ENCODE results near the gene CLNS1A. TPM values are rescaled to one million over a fixed set of nuclear protein-coding genes. Genes with fewer than 3 reads are reported as not detected.

Gene CLNS1A
- total RNA-seq, result 100 to 1,000 TPM; 102 to 104 TPM

- Mint-ChIP-seq H3K4me1 (peaks cover 40% of the 10 kb centered on the region), H3K36me3 (ENCODE audit: low read depth) (peaks cover 24% of the 10 kb centered on the region), H3K27ac (peak within 1 kb of the TSS; percentile 91), H3K27me3 (no peaks in the 10 kb centered on the region), H3K4me3 (peak within 1 kb of the TSS; percentile 81), H3K9me3 (peaks cover 17% of the 10 kb centered on the region)
- POLR2A ChIA-PET, result interaction anchor here (0.5 kb wide), 1 partner anchor 8 kb away, joined by 3 read pairs; no protein-coding TSS in a partner anchor
- DNase-seq, result peak; percentile 87
- CTCF ChIA-PET, result interaction anchor here (0.6 kb wide), 1 partner anchor 67 kb away, joined by 3 read pairs; no protein-coding TSS in a partner anchor
These were observed at the start of gene CLNS1A for GRCh38 chr11:77637345-77638165. Gene CLNS1A (minus strand): TSS chr11:77637794. CDS start chr11:77637714, 80 bp downstream.

- no peaks in the 10 kb centered on the region for H3K4me1 Mint-ChIP-seq
- no peak for DNase-seq
- no peaks in the 10 kb centered on the region for H3K27me3 Mint-ChIP-seq
- no peak overlapping the region for H3K27ac Mint-ChIP-seq
- POLR2A ChIA-PET, result no interaction called here
- H3K9me3 Mint-ChIP-seq, result no peaks in the 10 kb centered on the region
- no peak overlapping the region for H3K4me3 Mint-ChIP-seq
- peaks cover 36% of the 10 kb centered on the region for H3K36me3 Mint-ChIP-seq (ENCODE audit: low read depth)
- CTCF ChIA-PET, result interaction anchor here (1.1 kb wide), 1 partner anchor 10 kb away, joined by 3 read pairs; no protein-coding TSS in a partner anchor
These were observed 49.5 kb upstream of the CLNS1A start for GRCh38 chr11:77687088-77687487.

- Mint-ChIP-seq H3K4me1 (no peaks in the 10 kb centered on the region), H3K27me3 (no peaks in the 10 kb centered on the region), H3K36me3 (ENCODE audit: low read depth) (peaks cover 46% of the 10 kb centered on the region), H3K9me3 (no peaks in the 10 kb centered on the region), H3K4me3 (no peak overlapping the region), H3K27ac (no peak overlapping the region)
- ChIA-PET CTCF (interaction anchor here (0.6 kb wide), 1 partner anchor 40 kb away, joined by 6 read pairs; no protein-coding TSS in a partner anchor), POLR2A (no interaction called here)
- no peak for DNase-seq
These were observed 39.5 kb upstream of the CLNS1A start for GRCh38 chr11:77677138-77677537.

- Mint-ChIP-seq H3K27ac (no peak overlapping the region), H3K4me3 (no peak overlapping the region), H3K36me3 (ENCODE audit: low read depth) (peaks cover 66% of the 10 kb centered on the region), H3K9me3 (no peaks in the 10 kb centered on the region), H3K4me1 (no peaks in the 10 kb centered on the region), H3K27me3 (no peaks in the 10 kb centered on the region)
- no peak for DNase-seq
- POLR2A ChIA-PET, result no interaction called here
- CTCF ChIA-PET, result interaction anchor here (0.6 to 1.4 kb wide), 3 partner anchors 8 to 132 kb away, joined by 3 to 4 read pairs (median 3); no protein-coding TSS in a partner anchor
These were observed 34.7 kb upstream of the CLNS1A start for GRCh38 chr11:77672264-77672663.

- no peaks in the 10 kb centered on the region for H3K27me3 Mint-ChIP-seq
- CTCF ChIA-PET, result interaction anchor here (0.8 kb wide), 1 partner anchor 9 kb away, joined by 3 read pairs; no protein-coding TSS in a partner anchor
- POLR2A ChIA-PET, result no interaction called here
- H3K9me3 Mint-ChIP-seq, result no peaks in the 10 kb centered on the region
- H3K27ac Mint-ChIP-seq, result no peak overlapping the region
- no peak for DNase-seq
- no peak overlapping the region for H3K4me3 Mint-ChIP-seq
- no peaks in the 10 kb centered on the region for H3K4me1 Mint-ChIP-seq
- H3K36me3 Mint-ChIP-seq (ENCODE audit: low read depth), result peaks cover 55% of the 10 kb centered on the region
These were observed 32.4 kb upstream of the CLNS1A start for GRCh38 chr11:77669848-77670511.

GRCh38 chr11:77668760-77669159 lies 31.2 kb upstream of the CLNS1A start:
- Mint-ChIP-seq H3K4me1 (no peaks in the 10 kb centered on the region), H3K36me3 (ENCODE audit: low read depth) (peaks cover 46% of the 10 kb centered on the region), H3K27ac (no peak overlapping the region), H3K9me3 (no peaks in the 10 kb centered on the region), H3K27me3 (no peaks in the 10 kb centered on the region), H3K4me3 (no peak overlapping the region)
- ChIA-PET POLR2A (no interaction called here), CTCF (no interaction called here)
- DNase-seq, result no peak

- H3K36me3 Mint-ChIP-seq (ENCODE audit: low read depth), result peaks cover 32% of the 10 kb centered on the region
- H3K4me1 Mint-ChIP-seq, result no peaks in the 10 kb centered on the region
- no peak overlapping the region for H3K27ac Mint-ChIP-seq
- ChIA-PET POLR2A (no interaction called here), CTCF (interaction anchor here (1.6 kb wide), 1 partner anchor 14 kb away, joined by 4 read pairs; no protein-coding TSS in a partner anchor)
- DNase-seq, result no peak
- H3K27me3 Mint-ChIP-seq, result no peaks in the 10 kb centered on the region
- no peaks in the 10 kb centered on the region for H3K9me3 Mint-ChIP-seq
- no peak overlapping the region for H3K4me3 Mint-ChIP-seq
These were observed 27.8 kb upstream of the CLNS1A start for GRCh38 chr11:77665240-77665965.

- ChIA-PET CTCF (interaction anchor here (0.7 kb wide), 1 partner anchor 165 kb away, joined by 4 read pairs; no protein-coding TSS in a partner anchor), POLR2A (no interaction called here)
- Mint-ChIP-seq H3K27ac (no peak overlapping the region), H3K4me3 (no peak overlapping the region), H3K4me1 (no peaks in the 10 kb centered on the region), H3K36me3 (ENCODE audit: low read depth) (peaks cover 5% of the 10 kb centered on the region), H3K27me3 (no peaks in the 10 kb centered on the region), H3K9me3 (no peaks in the 10 kb centered on the region)
- DNase-seq, result no peak
These were observed 24.1 kb upstream of the CLNS1A start for GRCh38 chr11:77661670-77662069.

GRCh38 chr11:77660947-77661346 lies 23.4 kb upstream of the CLNS1A start:
- H3K36me3 Mint-ChIP-seq (ENCODE audit: low read depth), result peaks cover 4% of the 10 kb centered on the region
- ChIA-PET CTCF (interaction anchor here (1.0 to 1.3 kb wide), 3 partner anchors 9 to 13 kb away, joined by 3 to 4 read pairs (median 3); no protein-coding TSS in a partner anchor), POLR2A (no interaction called here)
- no peak overlapping the region for H3K4me3 Mint-ChIP-seq
- H3K9me3 Mint-ChIP-seq, result no peaks in the 10 kb centered on the region
- no peak for DNase-seq
- no peak overlapping the region for H3K27ac Mint-ChIP-seq
- H3K4me1 Mint-ChIP-seq, result no peaks in the 10 kb centered on the region
- H3K27me3 Mint-ChIP-seq, result no peaks in the 10 kb centered on the region

- Mint-ChIP-seq H3K27me3 (no peaks in the 10 kb centered on the region), H3K27ac (no peak overlapping the region), H3K4me3 (no peak overlapping the region), H3K36me3 (ENCODE audit: low read depth) (no peaks in the 10 kb centered on the region), H3K9me3 (no peaks in the 10 kb centered on the region), H3K4me1 (no peaks in the 10 kb centered on the region)
- no peak for DNase-seq
- CTCF ChIA-PET, result no interaction called here
- POLR2A ChIA-PET, result no interaction called here
These were observed 20.8 kb upstream of the CLNS1A start for GRCh38 chr11:77658213-77659013.

- Mint-ChIP-seq H3K4me3 (no peak overlapping the region), H3K4me1 (no peaks in the 10 kb centered on the region), H3K9me3 (no peaks in the 10 kb centered on the region), H3K36me3 (ENCODE audit: low read depth) (no peaks in the 10 kb centered on the region), H3K27me3 (no peaks in the 10 kb centered on the region), H3K27ac (no peak overlapping the region)
- ChIA-PET CTCF (interaction anchor here (0.8 kb wide), 1 partner anchor 15 kb away, joined by 3 read pairs; no protein-coding TSS in a partner anchor), POLR2A (no interaction called here)
- no peak for DNase-seq
These were observed 18.8 kb upstream of the CLNS1A start for GRCh38 chr11:77656362-77656761.

Measured in activated CD4-positive, alpha-beta T cell treated with anti-CD3 and anti-CD28 coated beads, Interleukin-2, amount 10 ng/mL, durations not matched to agents 7 days and 5 days (primary cell).